K562 (cell line): ENCODE measurements around the gene CEP290. TPM values are rescaled to one million over a fixed set of nuclear protein-coding genes. Genes with fewer than 3 reads are reported as not detected.
A peak's percentile ranks its signal among the peaks of the same experiment; 100 is the strongest.

Experiments
- ASH1L ChIP-seq: fragments of 450-650 bp; IDR thresholded peaks from 2 replicates; pipeline ENCODE4 v1.6.1; 2018; ENCODE audit warnings: borderline replicate concordance, mild to moderate bottlenecking, low read depth; ENCODE audit not compliant: partially characterized antibody
- ATF1 ChIP-seq, 2 experiments: fragments of 450-650 bp in 1 of 2; IDR thresholded peaks; 2 replicates each; pipeline ENCODE4 v1.6.1; 2016; ENCODE audit warnings: missing compliant biosample characterization in 1 of 2, missing genetic modification characterization in 1 of 2
- HDGF ChIP-seq: fragments of 450-650 bp; IDR thresholded peaks from 2 replicates; pipeline ENCODE4 v1.6.1; 2016
- SNIP1 ChIP-seq: fragments of 450-650 bp; IDR thresholded peaks from 2 replicates; pipeline ENCODE4 v1.7.1; 2017; ENCODE audit warnings: low read depth, mild to moderate bottlenecking
- polyA plus RNA-seq, 8 experiments: library from polyadenylated mRNA; depleted of rRNA in 4 of 8; stranded (reverse) in 5 of 8; unstranded in 3 of 8; fragments of >200 nt; fragmentation: Nextera tagmentation in 2 of 8; fragmentation: Illumina TruSeq in 1 of 8; extraction: Ambion mirVana in 2 of 8; extraction: Trizol in 1 of 8; gene quantifications; 2 replicates each; pipeline versions ENCODE4 v1.2.1 to v1.2.3, GENCODE V29; 2011 to 2014; ENCODE audit warnings: inconsistent platforms in 1 of 8, missing spikeins in 1 of 8
- total RNA-seq, 7 experiments: library from RNA; depleted of rRNA in 6 of 7; stranded (reverse); fragments of >200 nt in 6 of 7; fragmentation: Illumina TruSeq in 2 of 7; extraction: Trizol in 2 of 7; gene quantifications; 2 replicates each; pipeline versions ENCODE4 v1.2.1 to v1.2.3, GENCODE V29; 2011 to 2021; ENCODE audit warnings: low replicate concordance in 1 of 7
- TF ChIP-seq, protein P1 (sequence below): sonication (generic); formaldehyde crosslinking; IDR thresholded peaks from 2 replicates; pipeline ENCODE4 v1.8.1; 2023; ENCODE audit warnings: mild to moderate bottlenecking, missing genetic modification reagents, moderate library complexity
- TF ChIP-seq, protein P2 (sequence below): fragments of 450-650 bp; formaldehyde crosslinking; conservative IDR thresholded peaks from 2 replicates; pipeline ENCODE4 v1.4.0; 2022; ENCODE audit warnings: mild to moderate bottlenecking, missing genetic modification characterization
- TF ChIP-seq, protein P3 (sequence below), 2 experiments: IDR thresholded peaks; 2 replicates each; pipeline ENCODE4 v1.6.1; 2012; ENCODE audit warnings: improper control_type of control experiment in 2 of 2, low read depth in 2 of 2, low read length in 2 of 2, borderline replicate concordance in 1 of 2
- TF ChIP-seq, protein P4 (sequence below), 2 experiments: fragments of 450-650 bp; IDR thresholded peaks; 2 replicates each; pipeline ENCODE4 v1.6.1; 2016; ENCODE audit warnings: mild to moderate bottlenecking in 2 of 2, borderline replicate concordance in 1 of 2, low read depth in 1 of 2, moderate library complexity in 1 of 2
- TF ChIP-seq, protein P5 (sequence below): fragments of 250-450 bp; sonication (Bioruptor Pico); IDR thresholded peaks from 2 replicates; pipeline ENCODE4 v1.8.0; 2022; ENCODE audit warnings: moderate library complexity, mild to moderate bottlenecking, inconsistent platforms
- TF ChIP-seq, protein P6 (sequence below): fragments of 450-650 bp; IDR thresholded peaks from 2 replicates; pipeline ENCODE4 v1.6.1; 2016; ENCODE audit warnings: missing biosample characterization, missing genetic modification characterization

Gene CEP290
- total and polyA plus RNA-seq, 9 of the 15 experiments (the other 6 are each of a cell fraction or from before 2014, with no cell fraction given), result 7.2 to 19.4 (median 18.1) TPM

DNA sequence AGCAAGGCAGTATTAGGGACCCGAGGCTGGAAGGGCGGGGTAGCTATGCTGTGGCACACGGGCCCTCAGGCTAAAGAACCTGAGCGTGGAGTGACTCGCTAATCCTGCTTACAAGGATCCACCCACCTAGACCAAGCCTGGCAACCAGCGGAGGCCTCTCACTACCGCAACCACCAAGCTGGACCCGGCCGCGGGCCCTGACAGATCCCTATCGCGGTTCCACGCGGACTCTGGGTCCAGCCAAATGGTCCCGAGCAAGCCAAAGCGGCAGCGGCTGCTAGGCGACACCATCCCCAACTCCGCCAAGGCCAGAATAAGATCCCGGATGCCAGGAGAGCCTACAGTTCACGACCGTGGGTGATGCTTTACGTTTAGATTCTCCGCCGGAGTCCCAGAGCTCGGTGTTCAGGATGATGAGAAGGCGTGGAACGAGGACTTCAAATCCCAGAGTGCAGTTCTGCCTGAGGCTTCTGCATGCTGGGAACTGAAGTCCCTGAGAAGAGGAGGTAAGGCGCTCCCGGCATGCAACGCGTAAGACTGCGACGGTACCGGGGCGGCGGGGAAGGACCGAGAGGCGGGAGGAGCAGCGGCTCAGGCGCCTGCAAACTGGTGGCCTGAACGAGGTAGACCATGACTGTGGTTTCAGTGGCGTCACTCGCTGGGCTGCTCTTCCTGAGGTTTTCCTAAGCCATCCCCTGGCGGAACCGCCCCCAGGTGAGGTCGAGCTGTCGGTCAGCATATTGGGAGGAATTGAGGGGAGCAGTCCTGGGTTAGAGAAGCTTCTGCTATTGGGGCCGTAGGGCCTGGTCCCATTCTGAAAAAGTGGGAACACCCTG, at the start of gene CEP290, which contains the start of gene TMTC3 (continued):
- TF ChIP-seq ASH1L (peak; percentile 75), HDGF (no peak), SNIP1 (no peak), ATF1 (CRISPR knock-in tag; IDR thresholded peaks at IDR 0.05) (no peak), ATF1 (tag; IDR thresholded peaks at IDR 0.05) (peak; percentile 81)
- TF ChIP-seq, protein P1, sequence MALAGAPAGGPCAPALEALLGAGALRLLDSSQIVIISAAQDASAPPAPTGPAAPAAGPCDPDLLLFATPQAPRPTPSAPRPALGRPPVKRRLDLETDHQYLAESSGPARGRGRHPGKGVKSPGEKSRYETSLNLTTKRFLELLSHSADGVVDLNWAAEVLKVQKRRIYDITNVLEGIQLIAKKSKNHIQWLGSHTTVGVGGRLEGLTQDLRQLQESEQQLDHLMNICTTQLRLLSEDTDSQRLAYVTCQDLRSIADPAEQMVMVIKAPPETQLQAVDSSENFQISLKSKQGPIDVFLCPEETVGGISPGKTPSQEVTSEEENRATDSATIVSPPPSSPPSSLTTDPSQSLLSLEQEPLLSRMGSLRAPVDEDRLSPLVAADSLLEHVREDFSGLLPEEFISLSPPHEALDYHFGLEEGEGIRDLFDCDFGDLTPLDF (CRISPR knock-in tag), result no peak
- TF ChIP-seq, protein P2, sequence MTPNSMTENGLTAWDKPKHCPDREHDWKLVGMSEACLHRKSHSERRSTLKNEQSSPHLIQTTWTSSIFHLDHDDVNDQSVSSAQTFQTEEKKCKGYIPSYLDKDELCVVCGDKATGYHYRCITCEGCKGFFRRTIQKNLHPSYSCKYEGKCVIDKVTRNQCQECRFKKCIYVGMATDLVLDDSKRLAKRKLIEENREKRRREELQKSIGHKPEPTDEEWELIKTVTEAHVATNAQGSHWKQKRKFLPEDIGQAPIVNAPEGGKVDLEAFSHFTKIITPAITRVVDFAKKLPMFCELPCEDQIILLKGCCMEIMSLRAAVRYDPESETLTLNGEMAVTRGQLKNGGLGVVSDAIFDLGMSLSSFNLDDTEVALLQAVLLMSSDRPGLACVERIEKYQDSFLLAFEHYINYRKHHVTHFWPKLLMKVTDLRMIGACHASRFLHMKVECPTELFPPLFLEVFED (CRISPR knock-in tag), result no peak
- TF ChIP-seq, protein P3, sequence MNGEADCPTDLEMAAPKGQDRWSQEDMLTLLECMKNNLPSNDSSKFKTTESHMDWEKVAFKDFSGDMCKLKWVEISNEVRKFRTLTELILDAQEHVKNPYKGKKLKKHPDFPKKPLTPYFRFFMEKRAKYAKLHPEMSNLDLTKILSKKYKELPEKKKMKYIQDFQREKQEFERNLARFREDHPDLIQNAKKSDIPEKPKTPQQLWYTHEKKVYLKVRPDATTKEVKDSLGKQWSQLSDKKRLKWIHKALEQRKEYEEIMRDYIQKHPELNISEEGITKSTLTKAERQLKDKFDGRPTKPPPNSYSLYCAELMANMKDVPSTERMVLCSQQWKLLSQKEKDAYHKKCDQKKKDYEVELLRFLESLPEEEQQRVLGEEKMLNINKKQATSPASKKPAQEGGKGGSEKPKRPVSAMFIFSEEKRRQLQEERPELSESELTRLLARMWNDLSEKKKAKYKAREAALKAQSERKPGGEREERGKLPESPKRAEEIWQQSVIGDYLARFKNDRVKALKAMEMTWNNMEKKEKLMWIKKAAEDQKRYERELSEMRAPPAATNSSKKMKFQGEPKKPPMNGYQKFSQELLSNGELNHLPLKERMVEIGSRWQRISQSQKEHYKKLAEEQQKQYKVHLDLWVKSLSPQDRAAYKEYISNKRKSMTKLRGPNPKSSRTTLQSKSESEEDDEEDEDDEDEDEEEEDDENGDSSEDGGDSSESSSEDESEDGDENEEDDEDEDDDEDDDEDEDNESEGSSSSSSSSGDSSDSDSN (IDR thresholded peaks at IDR 0.05; ENCODE audit: borderline replicate concordance in 1 of 2, low read depth in 2 of 2, low read length in 2 of 2), result peak; percentile 57 to 60; a peak in 1 of 4 replicates
- TF ChIP-seq, protein P4, sequence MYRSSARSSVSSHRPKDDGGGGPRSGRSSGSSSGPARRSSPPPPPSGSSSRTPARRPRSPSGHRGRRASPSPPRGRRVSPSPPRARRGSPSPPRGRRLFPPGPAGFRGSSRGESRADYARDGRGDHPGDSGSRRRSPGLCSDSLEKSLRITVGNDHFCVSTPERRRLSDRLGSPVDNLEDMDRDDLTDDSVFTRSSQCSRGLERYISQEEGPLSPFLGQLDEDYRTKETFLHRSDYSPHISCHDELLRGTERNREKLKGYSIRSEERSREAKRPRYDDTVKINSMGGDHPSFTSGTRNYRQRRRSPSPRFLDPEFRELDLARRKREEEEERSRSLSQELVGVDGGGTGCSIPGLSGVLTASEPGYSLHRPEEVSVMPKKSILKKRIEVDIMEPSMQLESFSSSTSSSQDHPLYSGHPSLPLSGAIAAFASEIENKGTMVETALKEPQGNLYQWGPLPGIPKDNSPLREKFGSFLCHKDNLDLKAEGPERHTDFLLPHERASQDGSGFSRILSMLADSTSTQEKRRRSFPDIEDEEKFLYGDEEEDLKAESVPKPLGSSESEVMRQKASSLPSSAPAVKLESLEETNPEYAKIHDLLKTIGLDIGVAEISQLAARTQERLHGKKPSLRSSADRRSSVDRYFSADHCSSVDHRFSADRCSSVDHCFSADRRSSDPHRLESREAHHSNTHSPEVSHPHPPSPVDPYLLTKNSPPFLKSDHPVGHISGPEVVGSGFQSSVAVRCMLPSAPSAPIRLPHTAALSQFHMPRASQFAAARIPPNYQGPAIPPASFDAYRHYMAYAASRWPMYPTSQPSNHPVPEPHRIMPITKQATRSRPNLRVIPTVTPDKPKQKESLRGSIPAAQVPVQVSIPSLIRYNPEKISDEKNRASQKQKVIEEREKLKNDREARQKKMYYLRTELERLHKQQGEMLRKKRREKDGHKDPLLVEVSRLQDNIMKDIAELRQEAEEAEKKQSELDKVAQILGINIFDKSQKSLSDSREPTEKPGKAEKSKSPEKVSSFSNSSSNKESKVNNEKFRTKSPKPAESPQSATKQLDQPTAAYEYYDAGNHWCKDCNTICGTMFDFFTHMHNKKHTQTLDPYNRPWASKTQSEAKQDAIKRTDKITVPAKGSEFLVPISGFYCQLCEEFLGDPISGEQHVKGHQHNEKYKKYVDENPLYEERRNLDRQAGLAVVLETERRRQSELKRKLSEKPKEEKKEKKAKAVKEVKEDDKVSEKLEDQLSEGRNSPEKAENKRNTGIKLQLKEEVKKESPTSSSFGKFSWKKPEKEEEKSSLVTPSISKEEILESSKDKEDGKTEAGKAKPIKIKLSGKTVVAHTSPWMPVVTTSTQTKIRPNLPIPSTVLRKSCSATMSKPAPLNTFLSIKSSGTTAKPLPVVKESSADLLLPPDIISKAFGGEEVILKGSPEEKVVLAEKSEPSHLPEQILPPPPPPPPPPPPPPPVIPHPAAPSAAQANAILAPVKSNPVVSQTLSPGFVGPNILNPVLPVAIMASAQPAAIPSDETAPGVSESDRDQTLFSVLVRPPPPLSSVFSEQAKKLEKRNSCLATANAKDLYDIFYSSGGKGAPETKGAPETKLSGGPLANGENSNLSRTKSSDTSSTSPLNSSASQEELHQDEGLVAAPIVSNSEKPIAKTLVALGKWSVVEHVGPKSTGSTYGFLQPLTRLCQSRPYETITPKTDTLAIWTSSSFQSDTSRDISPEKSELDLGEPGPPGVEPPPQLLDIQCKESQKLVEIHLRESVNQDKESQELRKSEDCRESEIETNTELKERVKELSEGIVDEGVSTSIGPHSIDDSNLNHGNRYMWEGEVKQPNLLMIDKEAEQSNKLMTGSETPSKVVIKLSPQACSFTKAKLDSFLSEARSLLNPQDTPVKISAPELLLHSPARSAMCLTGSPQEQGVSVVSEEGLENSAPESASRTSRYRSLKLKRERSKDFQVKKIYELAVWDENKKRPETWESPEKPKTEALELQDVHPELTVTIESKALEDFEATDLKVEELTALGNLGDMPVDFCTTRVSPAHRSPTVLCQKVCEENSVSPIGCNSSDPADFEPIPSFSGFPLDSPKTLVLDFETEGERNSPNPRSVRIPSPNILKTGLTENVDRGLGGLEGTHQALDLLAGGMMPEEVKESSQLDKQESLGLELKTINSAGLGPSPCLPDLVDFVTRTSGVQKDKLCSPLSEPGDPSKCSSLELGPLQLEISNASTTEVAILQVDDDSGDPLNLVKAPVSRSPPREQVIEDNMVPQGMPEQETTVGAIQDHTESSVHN (IDR thresholded peaks at IDR 0.05; ENCODE audit: borderline replicate concordance in 1 of 2, low read depth in 1 of 2), result no peak
- TF ChIP-seq, protein P5, sequence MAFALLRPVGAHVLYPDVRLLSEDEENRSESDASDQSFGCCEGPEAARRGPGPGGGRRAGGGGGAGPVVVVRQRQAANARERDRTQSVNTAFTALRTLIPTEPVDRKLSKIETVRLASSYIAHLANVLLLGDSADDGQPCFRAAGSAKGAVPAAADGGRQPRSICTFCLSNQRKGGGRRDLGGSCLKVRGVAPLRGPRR, result no peak
- TF ChIP-seq, protein P6, sequence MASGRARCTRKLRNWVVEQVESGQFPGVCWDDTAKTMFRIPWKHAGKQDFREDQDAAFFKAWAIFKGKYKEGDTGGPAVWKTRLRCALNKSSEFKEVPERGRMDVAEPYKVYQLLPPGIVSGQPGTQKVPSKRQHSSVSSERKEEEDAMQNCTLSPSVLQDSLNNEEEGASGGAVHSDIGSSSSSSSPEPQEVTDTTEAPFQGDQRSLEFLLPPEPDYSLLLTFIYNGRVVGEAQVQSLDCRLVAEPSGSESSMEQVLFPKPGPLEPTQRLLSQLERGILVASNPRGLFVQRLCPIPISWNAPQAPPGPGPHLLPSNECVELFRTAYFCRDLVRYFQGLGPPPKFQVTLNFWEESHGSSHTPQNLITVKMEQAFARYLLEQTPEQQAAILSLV (tag), result no peak
